Smooth muscle cell (in vitro differentiated cells): Measurements from ENCODE around the gene TM4SF5. TPM values are rescaled to one million over a fixed set of nuclear protein-coding genes. Genes with fewer than 3 reads are reported as not detected.

Source experiments
- DNase-seq: peaks from one replicate; lab custom pipeline; 2025; ENCODE audit not compliant: unreplicated experiment; lab: John Stamatoyannopoulos, UW
- H2AFZ ChIP-seq: fragments of 200-600 bp; sonication (generic); 2 replicates; pipeline ENCODE4 v1.6.0; 2016; ENCODE audit warnings: antibody characterized with exemption, low read depth, mild to moderate bottlenecking
- H3F3A ChIP-seq: fragments of 200-600 bp; sonication (generic); 2 replicates; pipeline ENCODE4 v1.6.0; 2017; ENCODE audit warnings: antibody characterized with exemption, low read depth
- H3K27ac ChIP-seq: fragments of 200-600 bp; sonication (generic); 2 replicates; pipeline ENCODE4 v1.5.1; 2016; ENCODE audit warnings: low read depth, mild to moderate bottlenecking
- H3K27me3 ChIP-seq: fragments of 200-600 bp; sonication (generic); 2 replicates; pipeline ENCODE4 v1.6.1; 2016; ENCODE audit warnings: low read depth, mild to moderate bottlenecking
- H3K36me3 ChIP-seq: fragments of 200-600 bp; sonication (generic); 2 replicates; pipeline ENCODE4 v1.5.1; 2016; ENCODE audit warnings: low read depth
- H3K4me1 ChIP-seq: fragments of 200-600 bp; sonication (generic); 2 replicates; pipeline ENCODE4 v1.5.1; 2016; ENCODE audit warnings: low read depth
- H3K4me2 ChIP-seq: fragments of 200-600 bp; sonication (generic); 2 replicates; pipeline ENCODE4 v1.6.0; 2016; ENCODE audit warnings: mild to moderate bottlenecking
- H3K4me3 ChIP-seq: fragments of 200-600 bp; sonication (generic); 2 replicates; pipeline ENCODE4 v1.5.1; 2016; ENCODE audit warnings: mild to moderate bottlenecking
- H3K79me2 ChIP-seq: fragments of 200-600 bp; sonication (generic); 2 replicates; pipeline ENCODE4 v1.6.0; 2016; ENCODE audit warnings: low read depth, mild to moderate bottlenecking
- H3K9ac ChIP-seq: fragments of 200-600 bp; sonication (generic); 2 replicates; pipeline ENCODE4 v1.6.0; 2016; ENCODE audit warnings: low read depth
- H3K9me3 ChIP-seq: fragments of 200-600 bp; sonication (generic); replicated peaks from 2 replicates; pipeline ENCODE4 v1.5.1; 2016; ENCODE audit warnings: low read depth
- H4K20me1 ChIP-seq: fragments of 200-600 bp; sonication (generic); 2 replicates; pipeline ENCODE4 v1.6.0; 2016; ENCODE audit warnings: low read depth
- CTCF ChIP-seq: fragments of 200-600 bp; sonication (generic); IDR thresholded peaks from 2 replicates; pipeline ENCODE4 v1.5.1; 2017; ENCODE audit warnings: borderline replicate concordance, mild to moderate bottlenecking, antibody characterized with exemption; ENCODE audit not compliant: insufficient read depth, poor library complexity, severe bottlenecking
- whole genome bisulfite sequencing: methylation state at CpG from one replicate; pipeline ENCODE4 v1.1.7; 2016; ENCODE audit warnings: low lambda C conversion rate; 5-methylcytosine and 5-hydroxymethylcytosine counted together
- polyA plus RNA-seq: library from polyadenylated mRNA; unstranded; fragments of >200 nt; fragmentation: Nextera tagmentation; extraction: Ambion mirVana; gene quantifications from 2 replicates; pipeline ENCODE4 v1.2.1, GENCODE V29; 2016
- total RNA-seq: library from RNA; depleted of rRNA; stranded (reverse); fragments of >200 nt; gene quantifications from 2 replicates; pipeline ENCODE4 v1.2.3, GENCODE V29; 2014

The TM4SF5 gene
- total and polyA plus RNA-seq, 2 experiments from 2014 or later = not detected

DNA sequence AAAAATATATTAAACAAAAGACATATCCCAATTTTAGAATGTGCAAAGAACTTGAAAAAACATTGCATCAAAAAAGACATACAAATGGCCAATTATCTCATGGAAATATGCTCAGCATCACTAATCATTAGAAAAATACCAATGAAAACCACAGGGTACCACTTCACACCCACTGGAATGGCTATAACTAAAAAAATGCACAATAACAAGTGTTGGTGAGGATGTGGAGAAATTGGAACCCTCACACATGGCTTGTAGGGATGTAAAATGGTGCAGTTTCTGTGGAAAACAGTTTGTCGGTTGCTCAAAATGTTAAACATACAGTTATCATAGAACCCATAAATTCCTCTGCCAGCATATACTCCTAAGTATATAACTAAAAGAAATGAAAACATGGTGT lies 23.5 kb downstream of the TM4SF5 start:
- H3K36me3 ChIP-seq = no peaks in the 10 kb centered on the region
- H3F3A ChIP-seq = no peaks in the 10 kb centered on the region
- WGBS = 100% methylated on average over 1 of the region's 1 CpG
- no peak overlapping the region for H3K4me2 ChIP-seq
- peak overlapping the region; percentile 69 for H2AFZ ChIP-seq
- peaks cover 17% of the 10 kb centered on the region for H3K79me2 ChIP-seq
- no peak overlapping the region for H3K9ac ChIP-seq
- DNase-seq = no peak
- H3K27me3 ChIP-seq = no peaks in the 10 kb centered on the region
- no peaks in the 10 kb centered on the region for H4K20me1 ChIP-seq
- H3K4me3 ChIP-seq = peak overlapping the region; percentile 73
- H3K9me3 ChIP-seq = no peaks in the 10 kb centered on the region
- peaks cover 5% of the 10 kb centered on the region for H3K4me1 ChIP-seq
- TF ChIP-seq CTCF = no peak
- no peak overlapping the region for H3K27ac ChIP-seq

DNA sequence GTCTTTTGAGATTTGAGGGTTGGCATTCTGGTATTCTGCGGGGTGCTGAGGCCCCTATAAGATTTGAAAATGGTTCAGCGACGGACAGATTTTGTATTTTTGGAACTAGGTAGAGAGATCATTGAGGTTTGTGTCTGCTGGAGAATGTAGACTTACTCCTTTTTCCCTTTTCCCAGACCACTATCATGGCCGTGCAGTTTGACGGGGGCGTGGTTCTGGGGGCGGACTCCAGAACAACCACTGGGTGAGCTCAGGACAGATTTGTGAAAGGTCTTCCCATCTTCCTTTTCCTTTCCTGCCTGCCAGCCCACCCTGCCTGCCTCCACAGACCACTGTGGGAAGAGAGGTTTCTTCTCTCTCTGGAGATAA lies 24.9 kb downstream of the TM4SF5 start:
- H3K27me3 ChIP-seq = no peaks in the 10 kb centered on the region
- WGBS = 1% methylated on average over 7 of the region's 7 CpGs
- peak overlapping the region; percentile 73 for H3K4me3 ChIP-seq
- peak overlapping the region; percentile 80 for H3K9ac ChIP-seq
- peaks cover 17% of the 10 kb centered on the region for H3K79me2 ChIP-seq
- no peak for DNase-seq
- peak overlapping the region; percentile 64 for H2AFZ ChIP-seq
- TF ChIP-seq CTCF = no peak
- H3K9me3 ChIP-seq = no peaks in the 10 kb centered on the region
- H3K27ac ChIP-seq = peak overlapping the region; percentile 33
- H3F3A ChIP-seq = no peaks in the 10 kb centered on the region
- no peaks in the 10 kb centered on the region for H4K20me1 ChIP-seq
- H3K4me1 ChIP-seq = peaks cover 5% of the 10 kb centered on the region
- H3K4me2 ChIP-seq = peak overlapping the region; percentile 88
- H3K36me3 ChIP-seq = no peaks in the 10 kb centered on the region

- no peak overlapping the region for H3K27ac ChIP-seq
- no peak overlapping the region for H3K9ac ChIP-seq
- no peak for TF ChIP-seq CTCF
- no peaks in the 10 kb centered on the region for H3K9me3 ChIP-seq
- H4K20me1 ChIP-seq = no peaks in the 10 kb centered on the region
- H3K4me2 ChIP-seq = no peak overlapping the region
- H3F3A ChIP-seq = no peaks in the 10 kb centered on the region
- H3K36me3 ChIP-seq = no peaks in the 10 kb centered on the region
- H3K4me1 ChIP-seq = peaks cover 5% of the 10 kb centered on the region
- DNase-seq = no peak
- H3K79me2 ChIP-seq = peaks cover 17% of the 10 kb centered on the region
- WGBS = 79% methylated on average over 10 of the region's 10 CpGs
- H3K27me3 ChIP-seq = no peaks in the 10 kb centered on the region
- H3K4me3 ChIP-seq = no peak overlapping the region
- no peak overlapping the region for H2AFZ ChIP-seq
Measured at GRCh38 chr17:4800462-4801196, 28.9 kb downstream of the TM4SF5 start.

GRCh38 chr17:4802228-4802627 lies 30.5 kb downstream of the TM4SF5 start, which contains the start of gene C17orf114:
C17orf114 (minus strand) TSS chr17:4802328.
- Histone ChIP-seq H3K9me3 (no peaks in the 10 kb centered on the region), H3K27me3 (no peaks in the 10 kb centered on the region), H3K79me2 (peaks cover 5% of the 10 kb centered on the region), H3K9ac (no peak within 1 kb of the TSS), H3K36me3 (no peaks in the 10 kb centered on the region), H2AFZ (no peak within 1 kb of the TSS), H3F3A (no peaks in the 10 kb centered on the region), H3K4me3 (no peak within 1 kb of the TSS), H3K27ac (no peak within 1 kb of the TSS), H4K20me1 (no peaks in the 10 kb centered on the region), H3K4me1 (peaks cover 5% of the 10 kb centered on the region), H3K4me2 (no peak within 1 kb of the TSS)
- no peak for TF ChIP-seq CTCF
- DNase-seq = no peak
- WGBS = 91% methylated on average over 9 of the region's 9 CpGs
